ENCODE measurements around the gene MRPL18. TPM values are rescaled to one million over a fixed set of nuclear protein-coding genes. Genes with fewer than 3 reads are reported as not detected.

The MRPL18 gene
- total RNA-seq: 96.7 and 140 TPM in 2 replicates

DNA sequence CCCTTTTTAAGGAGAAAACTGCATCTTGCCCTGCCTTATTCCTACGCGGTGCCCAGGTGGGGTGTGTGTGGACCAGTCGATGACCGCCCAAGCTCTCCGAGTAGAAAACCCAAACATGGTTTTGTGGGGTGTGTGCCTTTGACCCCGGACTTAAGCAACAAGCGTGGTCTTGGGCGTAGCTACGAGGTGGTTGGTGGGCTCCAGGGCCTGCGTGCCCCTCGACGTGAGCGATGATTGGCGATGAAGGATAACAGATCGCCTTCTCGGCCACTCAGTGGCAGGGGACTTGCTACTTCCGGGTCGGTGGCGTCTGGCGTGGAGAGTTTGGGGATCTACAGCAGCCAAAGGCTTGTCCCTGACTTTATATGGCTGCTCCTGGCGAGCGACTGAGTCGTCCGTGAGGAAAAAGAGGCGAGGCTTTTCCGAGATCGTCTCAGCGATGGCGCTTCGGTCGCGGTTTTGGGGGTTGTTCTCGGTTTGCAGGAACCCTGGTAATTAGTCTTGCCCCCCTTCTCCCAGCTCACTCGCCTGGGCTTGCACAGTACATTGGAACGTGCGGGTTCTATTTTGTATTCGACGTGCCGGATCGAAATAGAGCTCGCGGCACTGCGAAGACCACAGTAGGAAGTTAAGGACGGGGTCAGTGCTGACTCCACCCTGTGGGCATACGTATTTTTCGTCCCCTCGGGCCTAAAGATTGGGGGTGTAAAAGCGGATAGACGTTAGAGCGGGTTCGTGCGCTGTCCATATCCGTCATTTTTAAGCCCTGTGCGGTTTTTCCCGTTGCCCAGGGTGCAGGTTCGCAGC, at the start of gene MRPL18:
TSS of gene MRPL18 (plus strand) at position 319 of the 807 bp plus-strand sequence. CDS start at position 440, 121 bp downstream.

GRCh38 chr6:159761873-159762680, 28.2 kb upstream of the MRPL18 start, which contains the start of gene ACAT2:
Gene ACAT2 (plus strand): TSS chr6:159762045. CDS start chr6:159762088, 43 bp downstream.

GRCh38 chr6:159789377-159790148, 704 bp upstream of the MRPL18 start, which contains the start of gene TCP1:
Gene TCP1 (minus strand): TSS chr6:159789602. CDS start chr6:159789468, 134 bp downstream.

DNA sequence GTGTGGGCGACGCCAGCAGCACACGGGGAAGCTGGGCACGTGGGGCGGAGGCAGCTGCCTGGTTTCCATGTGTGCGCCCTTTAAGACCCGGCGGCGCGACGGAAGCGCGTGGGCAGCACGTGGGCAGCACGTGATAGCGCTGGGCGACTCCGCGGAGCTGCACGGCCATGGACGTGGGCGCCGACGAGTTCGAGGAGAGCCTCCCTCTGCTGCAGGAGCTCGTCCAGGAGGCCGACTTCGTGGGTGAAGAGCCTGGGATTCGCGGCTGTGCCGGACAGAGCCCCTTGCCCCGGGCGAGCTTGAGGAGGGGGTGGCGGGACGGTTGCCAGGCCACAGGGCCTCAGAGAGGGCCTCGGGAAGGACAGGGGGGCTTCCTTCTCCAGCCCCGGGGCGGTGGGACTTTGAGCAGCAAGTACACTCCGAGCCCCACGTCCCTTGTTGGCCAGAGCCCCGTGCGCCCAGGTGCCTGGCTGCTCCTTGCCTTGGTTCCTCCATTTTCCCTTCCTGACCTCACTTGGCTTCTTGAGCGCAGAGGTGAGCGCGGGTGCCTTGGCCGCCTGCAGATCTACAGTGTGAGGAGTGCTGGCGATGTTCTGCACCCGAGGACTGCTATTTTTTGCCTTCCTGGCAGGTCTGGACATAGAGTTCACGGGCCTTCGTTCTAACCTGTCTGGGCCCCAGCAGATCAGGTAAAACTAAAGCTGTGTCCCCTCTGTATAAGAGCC, 10.0 kb downstream of the MRPL18 start, which contains the start of gene PNLDC1:
TSS of gene PNLDC1 (plus strand) at position 136 of the 725 bp plus-strand sequence. CDS start at position 168, 32 bp downstream.

Other genes with a start within 250 kb of the MRPL18 start
- gene SOD2, start 97.2 kb upstream of the MRPL18 start, total RNA-seq: 185 and 192 TPM in 2 replicates
- 71.5 and 75.4 TPM in 2 replicates for gene WTAP, start 63.0 kb upstream of the MRPL18 start, total RNA-seq
- 43.2 and 54.2 TPM in 2 replicates for gene ACAT2, start 28.4 kb upstream of the MRPL18 start, total RNA-seq
- gene TCP1, start 865 bp upstream of the MRPL18 start, total RNA-seq: 226 and 252 TPM in 2 replicates
- 0.27 TPM in 1 of 2 replicates, not detected in the other for gene PNLDC1, start 9.8 kb downstream of the MRPL18 start, total RNA-seq
- gene MAS1, start 100.5 kb downstream of the MRPL18 start, total RNA-seq: not detected in 2 replicates
- gene IGF2R, start 178.6 kb downstream of the MRPL18 start, total RNA-seq: 39.5 and 40.7 TPM in 2 replicates

Measured in mammary microvascular endothelial cell (primary cell).